ENCODE results near the gene NOX3.

Gene NOX3

GRCh38 chr6:155441112-155441465, 14.6 kb downstream of the NOX3 start:
- DNase-seq (ENCODE audit: extremely low read depth, low read depth) = no peak
- TF ChIP-seq CTCF (IDR thresholded peaks at IDR 0.05; ENCODE audit: low read depth, low read length) = no peak

GRCh38 chr6:155440398-155441111, 15.1 kb downstream of the NOX3 start:
- no peak for TF ChIP-seq CTCF (IDR thresholded peaks at IDR 0.05; ENCODE audit: low read depth, low read length)
- no peak for DNase-seq (ENCODE audit: extremely low read depth, low read depth)

GRCh38 chr6:155439376-155439775, 16.3 kb downstream of the NOX3 start:
- TF ChIP-seq CTCF (IDR thresholded peaks at IDR 0.05; ENCODE audit: low read depth, low read length) = no peak
- DNase-seq (ENCODE audit: extremely low read depth, low read depth) = no peak

- TF ChIP-seq CTCF (IDR thresholded peaks at IDR 0.05; ENCODE audit: low read depth, low read length) = no peak
- no peak for DNase-seq (ENCODE audit: extremely low read depth, low read depth)
These were observed 18.5 kb downstream of the NOX3 start for GRCh38 chr6:155436981-155437749.

- DNase-seq (ENCODE audit: extremely low read depth, low read depth) = no peak
- TF ChIP-seq CTCF (IDR thresholded peaks at IDR 0.05; ENCODE audit: low read depth, low read length) = no peak
These were observed 20.7 kb downstream of the NOX3 start for GRCh38 chr6:155434829-155435423.

- no peak for DNase-seq (ENCODE audit: extremely low read depth, low read depth)
- no peak for TF ChIP-seq CTCF (IDR thresholded peaks at IDR 0.05; ENCODE audit: low read depth, low read length)
These were observed 21.5 kb downstream of the NOX3 start for GRCh38 chr6:155434096-155434495.

GRCh38 chr6:155432293-155432692, 23.3 kb downstream of the NOX3 start:
- TF ChIP-seq CTCF (IDR thresholded peaks at IDR 0.05; ENCODE audit: low read depth, low read length) = no peak

More at GRCh38 chr6:155432293-155432692, 23.3 kb downstream of the NOX3 start:
- no peak for DNase-seq (ENCODE audit: extremely low read depth, low read depth)

Data from AG09319 (cell line).